PC-9 (cell line): ENCODE results near the gene HEATR3. TPM values are rescaled to one million over a fixed set of nuclear protein-coding genes. Genes with fewer than 3 reads are reported as not detected.

Experiments used
- BruUV-seq: library from RNA; stranded (reverse); fragments of 400-500 nt; replicated peaks from 2 replicates; lab custom pipeline; 2021; lab: Mats Ljungman, UMichigan
- CTCF ChIA-PET: fragments of 300-600 bp; sonication (Branson Sonifier 250); formaldehyde crosslinking; loops from one replicate; lab custom pipeline; 2022; ENCODE audit warnings: antibody characterized with exemption; lab: Charles Lee
- POLR2A ChIA-PET: fragments of 300-600 bp; sonication (Branson Sonifier 250); formaldehyde crosslinking; loops from one replicate; lab custom pipeline; 2022; ENCODE audit warnings: antibody characterized with exemption; ENCODE audit not compliant: unreplicated experiment; lab: Charles Lee
- DNase-seq, 2 experiments: peaks; one replicate each; pipeline versions ENCODE4 v3.0.0 to v3.0.0-alpha.2; 2015 to 2022; ENCODE audit warnings: mixed read lengths in 1 of 2
- H2AFZ ChIP-seq: fragments of 200-600 bp; sonication (generic); 2 replicates; pipeline ENCODE4 v1.8.1; 2017; ENCODE audit warnings: antibody characterized with exemption
- H3F3A ChIP-seq: fragments of 200-600 bp; sonication (generic); 2 replicates; pipeline ENCODE4 v1.8.1; 2017; ENCODE audit warnings: antibody characterized with exemption, mild to moderate bottlenecking, low read depth; ENCODE audit not compliant: insufficient read depth
- H3K27ac ChIP-seq: fragments of 200-600 bp; sonication (generic); 2 replicates; pipeline ENCODE4 v1.6.1; 2016; ENCODE audit warnings: mixed run types
- H3K27me3 ChIP-seq: fragments of 200-600 bp; sonication (generic); 2 replicates; pipeline ENCODE4 v1.6.1; 2016; ENCODE audit warnings: low read depth, mixed run types; ENCODE audit not compliant: insufficient read depth
- H3K36me3 ChIP-seq: fragments of 200-600 bp; sonication (generic); 2 replicates; pipeline ENCODE4 v1.6.1; 2016; ENCODE audit warnings: low read depth, mixed run types
- H3K4me1 ChIP-seq: fragments of 200-600 bp; sonication (generic); replicated peaks from 2 replicates; pipeline ENCODE4 v1.6.1; 2016; ENCODE audit warnings: mixed run types; ENCODE audit not compliant: insufficient read depth
- H3K4me2 ChIP-seq: fragments of 200-600 bp; sonication (generic); 2 replicates; pipeline ENCODE4 v1.6.1; 2017; ENCODE audit warnings: mixed run types
- H3K4me3 ChIP-seq: fragments of 200-600 bp; sonication (generic); 2 replicates; pipeline ENCODE4 v1.6.1; 2016; ENCODE audit warnings: mixed run types
- H3K79me2 ChIP-seq: fragments of 200-600 bp; sonication (generic); 2 replicates; pipeline ENCODE4 v1.6.1; 2017; ENCODE audit warnings: low read depth, mixed run types
- H3K9me2 ChIP-seq: fragments of 200-600 bp; sonication (generic); 2 replicates; pipeline ENCODE4 v1.8.1; 2017; ENCODE audit warnings: mild to moderate bottlenecking; ENCODE audit not compliant: insufficient read depth
- H3K9me3 ChIP-seq: fragments of 200-600 bp; sonication (generic); 2 replicates; pipeline ENCODE4 v1.8.1; 2016; ENCODE audit warnings: low read depth; ENCODE audit not compliant: insufficient read depth
- H4K20me1 ChIP-seq: fragments of 200-600 bp; sonication (generic); 2 replicates; pipeline ENCODE4 v1.8.1; 2017; ENCODE audit not compliant: insufficient read depth
- CTCF ChIP-seq: fragments of 200-600 bp; sonication (generic); conservative IDR thresholded peaks from 2 replicates; pipeline ENCODE4 v1.6.1; 2017; ENCODE audit warnings: mixed run types, antibody characterized with exemption, mild to moderate bottlenecking, moderate library complexity
- EZH2 ChIP-seq: fragments of 200-600 bp; sonication (generic); IDR thresholded peaks from 2 replicates; pipeline ENCODE4 v1.8.0; 2017; ENCODE audit warnings: antibody characterized with exemption, low read depth
- intact Hi-C: fragments of 100-400 bp; cut with micrococcal nuclease; formaldehyde crosslinking; loops from one replicate; pipeline ENCODE4 v1.10.0; 2022; ENCODE audit not compliant: unreplicated experiment
- total RNA-seq: library from RNA; stranded (reverse); gene quantifications from 2 replicates; pipeline ENCODE4 v1.2.3, GENCODE V29; 2021

Gene HEATR3
- total RNA-seq, 1 experiment from 2014 or later = 14.3 TPM

GRCh38 chr16:50151756-50152155 is 86.0 kb downstream of the HEATR3 start:
- H3K9me2 ChIP-seq = no peaks in the 10 kb centered on the region
- no peaks in the 10 kb centered on the region for H3K9me3 ChIP-seq
- peak overlapping the region; percentile 100 for H2AFZ ChIP-seq
- no peak for DNase-seq
- no peaks in the 10 kb centered on the region for H3K27me3 ChIP-seq
- peaks cover 20% of the 10 kb centered on the region for H3K4me1 ChIP-seq
- H3K4me3 ChIP-seq = peak overlapping the region; percentile 99; the same call in 1 of the 2 replicates
- no peak for TF ChIP-seq CTCF
- TF ChIP-seq EZH2 = no peak
- peaks cover 30% of the 10 kb centered on the region for H3K79me2 ChIP-seq
- intact Hi-C loops = loop anchor here (1.0 to 2.0 kb wide), 2 partner anchors 85 to 126 kb away; partner anchors contain the start of gene CNEP1R1
- CTCF ChIA-PET = interaction anchor here (1.0 kb wide), 1 partner anchor 655 kb away, joined by 3 read pairs; no protein-coding TSS in a partner anchor
- POLR2A ChIA-PET = interaction anchor here (0.6 kb wide), 1 partner anchor 590 kb away, joined by 3 read pairs; no protein-coding TSS in a partner anchor
- peaks cover 22% of the 10 kb centered on the region for H4K20me1 ChIP-seq
- H3K27ac ChIP-seq = no peak overlapping the region
- no TSS peak for BruUV-seq
- H3F3A ChIP-seq = no peaks in the 10 kb centered on the region
- peak overlapping the region; percentile 87 for H3K4me2 ChIP-seq
- H3K36me3 ChIP-seq = no peaks in the 10 kb centered on the region

- no peak for DNase-seq
- ChIA-PET POLR2A (interaction anchor here (0.6 kb wide), 1 partner anchor 589 kb away, joined by 3 read pairs; no protein-coding TSS in a partner anchor), CTCF (interaction anchor here (1.0 kb wide), 1 partner anchor 654 kb away, joined by 3 read pairs; no protein-coding TSS in a partner anchor)
- BruUV-seq = TSS peak; percentile 98
- Histone ChIP-seq H3K4me2 (peak overlapping the region; percentile 87), H3K36me3 (no peaks in the 10 kb centered on the region), H3K27me3 (no peaks in the 10 kb centered on the region), H3K79me2 (peaks cover 37% of the 10 kb centered on the region), H3K9me3 (no peaks in the 10 kb centered on the region), H3K9me2 (no peaks in the 10 kb centered on the region), H3K27ac (peak overlapping the region; percentile 66), H3K4me3 (peak overlapping the region; percentile 99), H4K20me1 (peaks cover 22% of the 10 kb centered on the region), H3K4me1 (peaks cover 20% of the 10 kb centered on the region), H3F3A (no peaks in the 10 kb centered on the region), H2AFZ (peak overlapping the region; percentile 100)
- TF ChIP-seq EZH2 (no peak), CTCF (no peak)
- intact Hi-C loops = loop anchor here (1.0 to 2.0 kb wide), 2 partner anchors 86 to 127 kb away; partner anchors contain the start of gene CNEP1R1
Observed at GRCh38 chr16:50152351-50152806, 86.6 kb downstream of the HEATR3 start.

GRCh38 chr16:50152807-50153595 is 87.2 kb downstream of the HEATR3 start, which contains the start of gene TENT4B:
TENT4B (plus strand) TSS chr16:50153306; CDS start chr16:50153622, 316 bp downstream.
- peak; percentile 56 to 88 for DNase-seq
- H3K4me3 ChIP-seq = peak within 1 kb of the TSS; percentile 99
- TF ChIP-seq CTCF = no peak
- peak within 1 kb of the TSS; percentile 66 for H3K27ac ChIP-seq
- no peaks in the 10 kb centered on the region for H3K36me3 ChIP-seq
- BruUV-seq = no TSS peak
- H3K9me3 ChIP-seq = no peaks in the 10 kb centered on the region
- H3F3A ChIP-seq = no peaks in the 10 kb centered on the region
- peaks cover 20% of the 10 kb centered on the region for H3K4me1 ChIP-seq
- peaks cover 22% of the 10 kb centered on the region for H4K20me1 ChIP-seq
- H3K4me2 ChIP-seq = peak within 1 kb of the TSS; percentile 96
- ChIA-PET CTCF (no interaction called here), POLR2A (no interaction called here)
- no peaks in the 10 kb centered on the region for H3K27me3 ChIP-seq
- peaks cover 43% of the 10 kb centered on the region for H3K79me2 ChIP-seq
- intact Hi-C loops = loop anchor here (1.0 to 2.0 kb wide), 2 partner anchors 86 to 128 kb away; partner anchors contain the start of gene CNEP1R1
- H2AFZ ChIP-seq = peak within 1 kb of the TSS; percentile 100
- H3K9me2 ChIP-seq = no peaks in the 10 kb centered on the region
